ENCODE results near the gene SLC35D1.

The SLC35D1 gene

DNA sequence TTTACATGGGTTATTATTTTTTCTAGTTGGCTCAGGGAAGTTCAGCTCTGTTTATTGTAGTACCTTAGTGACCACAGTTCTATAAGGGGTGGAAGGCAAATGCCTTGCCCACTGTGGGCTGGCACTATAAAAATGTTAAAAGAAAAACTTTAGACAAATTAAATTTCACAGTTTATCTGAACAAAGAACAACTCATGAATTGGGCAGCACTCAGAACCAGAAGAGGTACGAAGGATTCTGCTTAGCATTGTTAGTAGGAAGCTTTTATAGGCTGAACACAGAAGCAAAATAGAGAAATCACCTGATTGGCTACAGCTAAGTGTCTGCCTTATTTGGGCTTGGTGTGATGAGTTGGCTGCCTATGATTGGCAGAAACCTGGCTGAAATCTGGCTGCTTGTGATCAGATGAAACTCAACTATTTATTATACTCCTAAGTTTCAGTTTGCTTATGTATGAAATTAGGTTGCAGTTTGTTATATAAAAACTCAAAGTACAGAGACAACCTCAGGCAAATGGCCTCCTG lies 35.8 kb upstream of the SLC35D1 start:
- Histone ChIP-seq H3K27me3 (no peaks in the 10 kb centered on the region), H3K9me3 (no peaks in the 10 kb centered on the region), H3K27ac (no peak overlapping the region), H3K36me3 (no peaks in the 10 kb centered on the region), H3K4me1 (ENCODE audit: control insufficient read depth in 1 of 2, insufficient read depth in 1 of 2, low read depth in 1 of 2, low read length in 1 of 2) (no peaks in the 10 kb centered on the region), H3K4me3 (ENCODE audit: low read depth in 1 of 2, low read length in 1 of 2) (no peak overlapping the region)
- TF ChIP-seq, protein P1, sequence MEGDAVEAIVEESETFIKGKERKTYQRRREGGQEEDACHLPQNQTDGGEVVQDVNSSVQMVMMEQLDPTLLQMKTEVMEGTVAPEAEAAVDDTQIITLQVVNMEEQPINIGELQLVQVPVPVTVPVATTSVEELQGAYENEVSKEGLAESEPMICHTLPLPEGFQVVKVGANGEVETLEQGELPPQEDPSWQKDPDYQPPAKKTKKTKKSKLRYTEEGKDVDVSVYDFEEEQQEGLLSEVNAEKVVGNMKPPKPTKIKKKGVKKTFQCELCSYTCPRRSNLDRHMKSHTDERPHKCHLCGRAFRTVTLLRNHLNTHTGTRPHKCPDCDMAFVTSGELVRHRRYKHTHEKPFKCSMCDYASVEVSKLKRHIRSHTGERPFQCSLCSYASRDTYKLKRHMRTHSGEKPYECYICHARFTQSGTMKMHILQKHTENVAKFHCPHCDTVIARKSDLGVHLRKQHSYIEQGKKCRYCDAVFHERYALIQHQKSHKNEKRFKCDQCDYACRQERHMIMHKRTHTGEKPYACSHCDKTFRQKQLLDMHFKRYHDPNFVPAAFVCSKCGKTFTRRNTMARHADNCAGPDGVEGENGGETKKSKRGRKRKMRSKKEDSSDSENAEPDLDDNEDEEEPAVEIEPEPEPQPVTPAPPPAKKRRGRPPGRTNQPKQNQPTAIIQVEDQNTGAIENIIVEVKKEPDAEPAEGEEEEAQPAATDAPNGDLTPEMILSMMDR (IDR thresholded peaks at IDR 0.05) = no peak

GRCh38 chr1:67088440-67088839 lies 34.5 kb upstream of the SLC35D1 start:
- TF ChIP-seq, protein P1 (IDR thresholded peaks at IDR 0.05) = no peak
- Histone ChIP-seq H3K9me3 (no peaks in the 10 kb centered on the region), H3K27me3 (no peaks in the 10 kb centered on the region), H3K36me3 (no peaks in the 10 kb centered on the region), H3K4me1 (ENCODE audit: control insufficient read depth in 1 of 2, insufficient read depth in 1 of 2, low read depth in 1 of 2, low read length in 1 of 2) (no peaks in the 10 kb centered on the region), H3K27ac (no peak overlapping the region), H3K4me3 (ENCODE audit: low read depth in 1 of 2, low read length in 1 of 2) (no peak overlapping the region)

DNA sequence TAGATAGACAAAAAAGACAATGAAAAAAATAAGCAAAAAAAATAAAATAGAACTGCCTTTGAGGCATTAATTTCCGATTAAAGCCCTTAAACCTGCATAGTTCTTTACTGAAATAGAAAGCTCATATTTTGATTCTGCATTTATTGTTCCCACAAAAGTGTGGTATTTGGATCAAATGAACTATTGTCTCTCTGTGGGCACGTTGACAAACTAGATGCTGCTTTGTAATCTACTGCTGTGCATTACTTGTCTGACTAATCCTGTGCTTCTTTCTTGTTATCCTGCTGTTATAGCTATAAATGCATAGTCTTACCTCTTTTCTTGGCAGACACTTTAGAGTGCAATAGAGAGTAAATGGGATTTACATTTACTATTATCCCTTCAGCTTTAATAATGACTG lies 31.4 kb upstream of the SLC35D1 start:
- Histone ChIP-seq H3K27ac (no peak overlapping the region), H3K27me3 (no peaks in the 10 kb centered on the region), H3K4me1 (ENCODE audit: control insufficient read depth in 1 of 2, insufficient read depth in 1 of 2, low read depth in 1 of 2, low read length in 1 of 2) (no peaks in the 10 kb centered on the region), H3K4me3 (ENCODE audit: low read depth in 1 of 2, low read length in 1 of 2) (no peak overlapping the region), H3K36me3 (no peaks in the 10 kb centered on the region), H3K9me3 (no peaks in the 10 kb centered on the region)
- TF ChIP-seq, protein P1 (IDR thresholded peaks at IDR 0.05) = no peak

DNA sequence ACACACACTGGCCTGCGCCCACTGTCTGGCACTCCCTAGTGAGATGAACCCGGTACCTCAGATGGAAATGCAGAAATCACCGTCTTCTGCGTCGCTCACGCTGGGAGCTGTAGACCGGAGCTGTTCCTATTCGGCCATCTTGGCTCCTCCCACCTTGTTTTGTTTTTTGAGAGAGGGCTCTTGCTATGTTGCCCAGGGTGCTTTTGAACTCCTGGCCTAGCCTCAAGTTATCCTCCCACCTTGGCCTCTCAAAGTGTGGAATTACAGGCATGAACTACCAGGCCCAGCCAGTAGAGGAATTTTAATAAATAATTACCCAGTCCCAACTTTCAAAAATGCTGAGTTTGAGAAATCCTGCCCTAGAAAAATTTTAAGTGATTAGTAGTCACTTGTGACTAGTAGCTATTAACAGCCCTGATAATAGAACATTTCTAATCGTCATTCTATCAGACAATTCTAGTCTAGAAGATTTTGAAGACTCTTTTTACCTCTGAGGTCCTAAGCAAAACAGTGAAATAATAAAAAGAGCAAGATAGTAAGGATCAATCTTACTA lies 30.9 kb upstream of the SLC35D1 start:
- Histone ChIP-seq H3K36me3 (no peaks in the 10 kb centered on the region), H3K4me3 (ENCODE audit: low read depth in 1 of 2, low read length in 1 of 2) (no peak overlapping the region), H3K4me1 (ENCODE audit: control insufficient read depth in 1 of 2, insufficient read depth in 1 of 2, low read depth in 1 of 2, low read length in 1 of 2) (no peaks in the 10 kb centered on the region), H3K9me3 (no peaks in the 10 kb centered on the region), H3K27me3 (no peaks in the 10 kb centered on the region), H3K27ac (no peak overlapping the region)
- TF ChIP-seq, protein P1 (IDR thresholded peaks at IDR 0.05) = no peak

- Histone ChIP-seq H3K27ac (no peak overlapping the region), H3K36me3 (no peaks in the 10 kb centered on the region), H3K9me3 (no peaks in the 10 kb centered on the region), H3K27me3 (no peaks in the 10 kb centered on the region), H3K4me3 (ENCODE audit: low read depth in 1 of 2, low read length in 1 of 2) (no peak overlapping the region), H3K4me1 (ENCODE audit: control insufficient read depth in 1 of 2, insufficient read depth in 1 of 2, low read depth in 1 of 2, low read length in 1 of 2) (no peaks in the 10 kb centered on the region)
- TF ChIP-seq, protein P1 (IDR thresholded peaks at IDR 0.05) = no peak
Observed at GRCh38 chr1:67078291-67078690, 24.3 kb upstream of the SLC35D1 start.
